Measurements from ENCODE around the gene ERCC4. TPM values are rescaled to one million over a fixed set of nuclear protein-coding genes. Genes with fewer than 3 reads are reported as not detected.

The ERCC4 gene
- total RNA-seq, 1 donor from 2014 or later, result 17.3 TPM

DNA sequence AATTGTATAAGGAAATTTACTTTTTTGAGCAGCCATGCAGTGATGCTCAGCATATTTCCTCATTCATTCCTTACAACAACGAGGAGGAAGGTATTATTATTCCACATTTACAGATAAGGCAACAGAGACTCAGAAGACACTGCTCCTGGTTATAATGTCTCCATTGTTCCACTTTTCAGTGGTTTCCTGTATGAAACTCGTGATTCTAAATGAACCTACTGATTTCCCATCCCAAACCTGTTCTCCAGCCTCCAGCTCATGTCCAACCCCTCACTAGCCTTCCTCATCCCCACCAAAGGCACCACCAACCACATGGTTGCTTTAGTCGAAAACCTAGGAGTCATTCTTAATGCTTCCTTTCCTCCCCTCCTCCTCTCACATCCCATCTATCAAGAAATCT, 12.5 kb upstream of the ERCC4 start:
- intact Hi-C loops (cut with DNase I), result no loop called here
- ATAC-seq (no peak), DNase-seq (ENCODE audit: low spot score) (no peak)

DNA sequence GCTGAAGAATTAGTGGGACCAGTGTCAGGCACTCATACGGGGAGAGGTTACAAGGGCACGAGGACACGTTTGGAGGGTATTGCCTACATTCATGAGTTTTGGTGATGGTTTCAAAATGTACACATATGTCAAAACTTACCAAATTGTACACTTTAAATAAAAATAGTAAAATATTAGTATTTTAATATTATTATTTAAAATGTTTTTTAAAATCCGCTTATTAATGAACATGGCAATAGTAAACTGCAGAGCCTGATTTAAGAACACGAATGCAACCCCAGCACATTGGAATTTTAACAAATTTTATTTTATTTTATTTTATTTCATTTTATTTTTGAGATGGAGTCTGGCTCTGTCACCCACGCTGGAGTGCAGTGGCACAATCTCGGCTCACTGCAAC, 10.9 kb upstream of the ERCC4 start:
- ATAC-seq (no peak), DNase-seq (ENCODE audit: low spot score) (no peak)
- intact Hi-C loops (cut with DNase I), result no loop called here

GRCh38 chr16:13909872-13910303, 10.1 kb upstream of the ERCC4 start:
- intact Hi-C loops (cut with DNase I), result no loop called here
- DNase-seq (ENCODE audit: low spot score) (no peak), ATAC-seq (no peak)

- ATAC-seq (no peak), DNase-seq (ENCODE audit: low spot score) (no peak)
- intact Hi-C loops (cut with DNase I), result no loop called here
Measured at GRCh38 chr16:13911306-13911705, 8.6 kb upstream of the ERCC4 start.

GRCh38 chr16:13911871-13912270, 8.1 kb upstream of the ERCC4 start:
- intact Hi-C loops (cut with DNase I), result no loop called here
- no peak for ATAC-seq
- DNase-seq (ENCODE audit: low spot score), result no peak

DNA sequence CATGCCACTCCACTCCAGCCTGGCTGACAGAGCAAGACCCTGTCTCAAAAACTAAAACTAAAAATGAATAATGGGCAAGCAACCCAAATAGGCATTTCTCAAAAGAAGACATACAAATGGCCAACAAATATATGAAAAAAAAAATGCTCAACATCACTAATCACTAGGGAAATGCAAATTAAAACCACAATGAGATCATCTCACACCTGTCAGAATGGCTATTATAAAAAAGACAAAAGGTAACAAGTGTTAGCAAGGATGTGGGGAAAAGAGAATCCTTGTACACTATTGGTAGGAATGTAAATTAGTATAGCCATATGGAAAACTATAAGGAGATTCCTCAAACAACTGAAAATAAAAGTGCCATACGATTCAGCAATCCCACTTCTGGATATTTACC, 7.1 kb upstream of the ERCC4 start:
- DNase-seq (ENCODE audit: low spot score) (no peak), ATAC-seq (no peak)
- intact Hi-C loops (cut with DNase I), result no loop called here

DNA sequence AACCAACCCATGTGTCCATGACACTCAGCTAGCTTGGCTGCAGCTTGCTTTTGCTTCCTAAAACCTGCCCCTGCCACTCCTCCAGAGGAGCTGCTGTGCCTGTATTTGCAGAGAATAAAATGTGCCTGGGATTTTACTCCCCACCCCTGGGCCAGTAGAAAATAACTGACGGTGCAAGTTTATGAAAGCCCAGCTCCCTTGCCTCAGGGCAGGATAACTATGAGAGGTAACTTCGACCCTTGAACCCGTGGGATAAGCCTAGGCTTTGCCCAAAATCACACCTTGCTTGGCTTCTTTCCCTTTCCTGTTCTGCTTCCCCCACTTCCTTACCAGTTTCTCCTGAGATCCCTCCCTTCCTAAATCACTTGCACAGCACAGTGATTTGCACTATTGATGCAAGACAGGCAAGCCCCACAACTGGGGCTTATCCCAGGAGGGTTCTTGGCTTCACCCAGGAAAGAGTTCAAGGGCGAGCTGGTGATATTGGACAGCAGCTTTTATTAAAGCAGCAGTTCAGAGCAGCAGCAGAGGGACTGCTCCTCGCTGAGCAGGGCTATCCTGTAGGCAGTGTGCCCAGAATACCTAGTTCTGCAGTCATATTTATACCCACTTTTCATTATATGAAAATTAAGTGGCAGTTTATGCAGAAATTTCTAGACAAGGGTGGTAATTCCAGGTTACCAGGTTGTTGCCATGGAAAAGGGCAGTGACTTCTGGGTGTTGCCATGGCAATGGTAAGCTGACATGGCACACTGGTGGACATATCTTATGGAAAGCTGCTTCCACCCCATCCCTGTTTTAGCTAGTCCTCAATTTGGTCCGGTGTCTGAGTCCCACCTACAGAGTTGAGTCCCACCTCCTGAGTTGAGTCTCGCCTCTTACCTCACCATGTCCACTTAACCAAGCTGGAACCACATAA, 6.3 kb upstream of the ERCC4 start:
- intact Hi-C loops (cut with DNase I), result no loop called here
- ATAC-seq (no peak), DNase-seq (ENCODE audit: low spot score) (no peak)

GRCh38 chr16:13915033-13915635, 4.8 kb upstream of the ERCC4 start:
- no peak for DNase-seq (ENCODE audit: low spot score)
- intact Hi-C loops (cut with DNase I), result no loop called here
- ATAC-seq, result no peak

- peak; percentile 25 for ATAC-seq
- intact Hi-C loops (cut with DNase I), result no loop called here
- no peak for DNase-seq (ENCODE audit: low spot score)
Measured at GRCh38 chr16:13919330-13919682, 648 bp upstream of the ERCC4 start.

GRCh38 chr16:13920510-13920818, 510 bp downstream of the ERCC4 start:
- DNase-seq (ENCODE audit: low spot score), result no peak
- intact Hi-C loops (cut with DNase I), result no loop called here
- ATAC-seq, result no peak

DNA sequence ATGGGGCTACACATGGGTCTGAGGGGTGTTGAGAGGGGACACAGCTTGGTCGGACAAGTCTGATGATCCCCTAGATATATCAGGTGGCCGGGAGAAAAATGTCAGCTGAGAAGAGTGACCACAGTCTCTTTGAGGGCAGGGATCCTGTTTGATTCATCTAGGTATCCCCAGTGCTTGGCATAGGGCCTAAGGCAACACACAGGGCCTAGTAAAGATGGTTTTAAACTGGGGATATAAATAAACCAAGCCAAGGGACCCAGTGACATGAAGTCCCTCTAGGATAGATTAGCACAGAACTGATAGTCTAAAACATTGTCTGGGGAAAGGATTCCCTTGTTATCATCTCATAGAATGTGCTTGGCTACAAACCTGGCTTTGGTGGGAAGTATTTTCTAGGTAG, 1.4 kb downstream of the ERCC4 start:
- ATAC-seq (no peak), DNase-seq (ENCODE audit: low spot score) (no peak)
- intact Hi-C loops (cut with DNase I), result no loop called here

DNA sequence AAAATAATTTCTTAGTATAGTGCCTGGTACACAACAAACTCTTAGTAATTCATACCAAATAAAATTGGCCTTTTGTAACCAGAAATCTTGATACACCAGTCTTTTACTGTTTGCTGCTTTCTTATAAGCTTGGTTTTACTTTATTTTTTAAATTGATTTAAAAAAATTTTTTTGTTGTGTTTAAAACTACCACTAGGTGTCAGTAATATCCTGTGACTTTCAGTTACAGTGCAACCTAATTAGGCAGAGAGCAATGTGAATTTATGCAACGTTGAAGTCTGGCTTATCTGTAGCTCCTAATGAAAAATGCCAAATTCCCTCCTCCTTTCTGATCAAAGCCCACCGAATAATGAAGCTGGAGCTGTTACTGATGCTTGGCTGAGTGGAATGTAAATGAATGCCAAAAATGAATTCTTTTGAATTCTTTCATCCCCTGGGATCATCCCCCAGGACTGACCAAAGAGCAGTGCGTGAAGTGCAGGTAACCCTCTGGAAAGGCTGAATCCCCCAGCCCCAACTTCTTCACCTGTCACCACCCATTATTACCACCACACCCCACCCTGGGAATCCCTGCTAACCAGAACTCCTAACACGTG, 3.8 kb downstream of the ERCC4 start:
- ATAC-seq (no peak), DNase-seq (ENCODE audit: low spot score) (no peak)
- intact Hi-C loops (cut with DNase I), result no loop called here

GRCh38 chr16:13926464-13926863, 6.5 kb downstream of the ERCC4 start:
- ATAC-seq, result no peak
- no peak for DNase-seq (ENCODE audit: low spot score)
- intact Hi-C loops (cut with DNase I), result no loop called here

DNA sequence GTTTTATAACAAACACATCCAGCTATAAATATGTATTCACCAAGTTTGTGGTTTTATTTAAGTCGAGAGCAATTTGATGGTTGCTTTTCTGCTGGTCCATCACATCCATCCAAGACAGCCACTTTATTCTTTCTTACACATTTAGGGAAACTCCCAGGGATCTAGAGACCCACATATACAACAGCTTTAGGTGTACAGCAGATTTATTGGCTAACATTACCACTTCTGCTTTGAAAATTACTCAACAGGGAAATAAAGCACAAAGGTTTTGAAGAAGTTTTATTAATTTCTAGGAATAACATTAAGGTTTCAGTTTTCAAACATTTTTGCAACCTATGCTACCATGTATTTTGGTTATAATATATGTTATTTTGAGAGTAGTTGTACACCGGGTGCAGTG, 6.9 kb downstream of the ERCC4 start:
- DNase-seq (ENCODE audit: low spot score) (no peak), ATAC-seq (no peak)
- intact Hi-C loops (cut with DNase I), result no loop called here

DNA sequence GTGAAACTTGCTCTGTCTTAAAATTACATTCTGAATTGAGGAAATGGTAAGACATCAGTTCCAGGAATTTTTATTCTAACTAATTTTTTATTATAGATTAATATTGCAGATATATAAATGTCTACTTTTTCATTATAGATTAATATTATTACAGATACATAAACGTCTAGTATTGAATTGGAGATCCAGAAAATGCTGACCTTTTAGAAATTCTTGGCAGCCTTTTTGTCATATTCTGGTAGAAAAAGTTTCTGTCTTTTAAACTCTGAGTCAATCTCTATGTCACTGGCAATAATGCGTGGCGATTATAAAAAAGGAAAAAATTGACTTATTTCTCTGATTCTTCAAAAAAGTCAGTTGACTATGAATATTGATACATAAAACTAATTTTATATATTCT, 8.7 kb downstream of the ERCC4 start:
- intact Hi-C loops (cut with DNase I), result no loop called here
- no peak for DNase-seq (ENCODE audit: low spot score)

GRCh38 chr16:13931845-13932244, 11.9 kb downstream of the ERCC4 start:
- intact Hi-C loops (cut with DNase I), result no loop called here
- DNase-seq (ENCODE audit: low spot score), result no peak
- ATAC-seq, result no peak

More for the DNA sequence above, 8.7 kb downstream of the ERCC4 start:
- no peak for ATAC-seq

GRCh38 chr16:13935408-13935807, 15.5 kb downstream of the ERCC4 start:
- intact Hi-C loops (cut with DNase I), result no loop called here
- no peak for ATAC-seq
- no peak for DNase-seq (ENCODE audit: low spot score)

GRCh38 chr16:13936155-13936554, 16.2 kb downstream of the ERCC4 start:
- ATAC-seq, result peak; percentile 58
- intact Hi-C loops (cut with DNase I), result no loop called here
- DNase-seq (ENCODE audit: low spot score), result no peak

GRCh38 chr16:13936596-13937081, 16.7 kb downstream of the ERCC4 start:
- peak; percentile 97 for ATAC-seq
- no peak for DNase-seq (ENCODE audit: low spot score)
- intact Hi-C loops (cut with DNase I), result no loop called here

DNA sequence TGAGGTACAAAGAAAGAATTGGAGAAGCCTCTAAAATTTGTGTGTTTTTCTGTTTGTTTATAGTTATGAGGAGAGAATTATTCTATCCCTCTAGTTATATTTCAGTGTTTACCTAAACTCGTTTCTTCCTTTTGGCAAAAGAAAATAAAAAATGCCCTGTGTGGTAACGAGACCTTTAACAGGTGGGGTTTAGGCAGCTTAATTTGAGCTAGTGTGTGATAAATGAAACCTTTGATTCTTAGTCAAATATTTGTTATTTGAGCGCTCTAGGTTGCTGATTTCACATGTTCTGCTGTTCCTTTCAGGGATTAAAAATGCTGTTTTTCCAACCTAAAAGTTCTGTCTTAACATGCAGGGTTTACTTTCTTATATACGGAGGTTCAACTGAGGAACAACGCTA, 17.5 kb downstream of the ERCC4 start:
- intact Hi-C loops (cut with DNase I), result no loop called here
- DNase-seq (ENCODE audit: low spot score), result no peak
- ATAC-seq, result no peak
